Panc1 (cell line): ENCODE results near the gene MEP1A. TPM values are rescaled to one million over a fixed set of nuclear protein-coding genes. Genes with fewer than 3 reads are reported as not detected.

Experiments
- ATAC-seq: fragments of 200-7000 bp; cut with Tn5 transposase; 2 replicates; pipeline ENCODE4 v1.9.1; 2020; ENCODE audit warnings: mild to moderate bottlenecking, moderate library complexity
- BruUV-seq: library from RNA; stranded (reverse); fragments of 400-500 nt; replicated peaks from 2 replicates; lab custom pipeline; 2021; lab: Mats Ljungman, UMichigan
- CTCF ChIA-PET: fragments of 300-600 bp; sonication (Branson Sonifier 250); formaldehyde crosslinking; loops from one replicate; lab custom pipeline; 2022; ENCODE audit warnings: antibody characterized with exemption; lab: Charles Lee
- POLR2A ChIA-PET: fragments of 300-600 bp; sonication (Branson Sonifier 250); formaldehyde crosslinking; loops from one replicate; lab custom pipeline; 2022; ENCODE audit warnings: antibody characterized with exemption; lab: Charles Lee
- DNase-seq: peaks from one replicate; pipeline ENCODE4 v3.0.0-alpha.2; 2010; ENCODE audit warnings: low read depth, low spot score
- H3K27ac ChIP-seq: 2 replicates; pipeline ENCODE4 v1.5.1; 2011; ENCODE audit warnings: mild to moderate bottlenecking, low read length, inconsistent platforms
- H3K27me3 ChIP-seq: fragments of 200-500 bp; sonication (Bioruptor generic); 2 replicates; pipeline ENCODE4 v1.6.0; 2014; ENCODE audit warnings: low read length, inconsistent platforms; ENCODE audit not compliant: control insufficient read depth, insufficient read depth
- H3K36me3 ChIP-seq: fragments of 200-500 bp; sonication (Bioruptor generic); 2 replicates; pipeline ENCODE4 v1.5.1; 2014; ENCODE audit warnings: inconsistent platforms, mild to moderate bottlenecking, low read length, moderate library complexity; ENCODE audit not compliant: control insufficient read depth, insufficient read depth
- H3K4me1 ChIP-seq: 2 replicates; pipeline ENCODE4 v1.5.1; 2011; ENCODE audit warnings: inconsistent platforms, mild to moderate bottlenecking, low read length, moderate library complexity; ENCODE audit not compliant: control insufficient read depth, insufficient read depth
- H3K4me3 ChIP-seq, 2 experiments: 2 replicates each; pipeline ENCODE4 v1.5.1; 2011 to 2012; ENCODE audit warnings: low read depth in 2 of 2, low read length in 2 of 2, mild to moderate bottlenecking in 2 of 2, inconsistent platforms in 1 of 2, moderate library complexity in 1 of 2
- H3K9me3 ChIP-seq: fragments of 200-500 bp; sonication (Bioruptor generic); 2 replicates; pipeline ENCODE4 v1.5.1; 2014; ENCODE audit warnings: low read depth, mild to moderate bottlenecking, inconsistent platforms, low read length, moderate library complexity; ENCODE audit not compliant: control insufficient read depth, insufficient read depth
- POLR2AphosphoS5 ChIP-seq: IDR thresholded peaks from 2 replicates; pipeline ENCODE4 v1.6.1; 2012; ENCODE audit warnings: mild to moderate bottlenecking, low read depth, low read length, moderate library complexity
- REST ChIP-seq, 2 experiments: IDR thresholded peaks; 2 replicates each; pipeline ENCODE4 v1.6.1; 2011 to 2012; ENCODE audit warnings: low read depth in 2 of 2, control low read depth in 1 of 2, low read length in 1 of 2, mild to moderate bottlenecking in 1 of 2, moderate library complexity in 1 of 2; ENCODE audit not compliant: insufficient read depth in 1 of 2
- SIN3A ChIP-seq: IDR thresholded peaks from 2 replicates; pipeline ENCODE4 v1.6.1; 2012; ENCODE audit warnings: low read depth, mild to moderate bottlenecking, low read length, moderate library complexity, borderline replicate concordance; ENCODE audit not compliant: insufficient read depth
- TCF7L2 ChIP-seq: IDR thresholded peaks from 2 replicates; pipeline ENCODE4 v1.6.1; 2011; ENCODE audit warnings: mild to moderate bottlenecking, low read depth, low read length, inconsistent platforms
- in situ Hi-C: cut with HindIII; loops from 2 replicates; pipeline ENCODE4 v1.10.0; 2016; ENCODE audit warnings: low sequenced_read_pairs, low pct_unique_long_range_greater_than_20kb
- intact Hi-C: fragments of 100-400 bp; cut with micrococcal nuclease; formaldehyde crosslinking; loops from one replicate; pipeline ENCODE4 v1.10.0; 2022; ENCODE audit not compliant: unreplicated experiment
- total RNA-seq: library from RNA; stranded (reverse); gene quantifications from one replicate; pipeline ENCODE4 v1.2.1, GENCODE V29; 2021; ENCODE audit not compliant: unreplicated experiment
- TF ChIP-seq, protein P1 (sequence below): fragments of 450-650 bp; IDR thresholded peaks from 2 replicates; pipeline ENCODE4 v1.5.1; 2017; ENCODE audit warnings: mild to moderate bottlenecking

The MEP1A gene
- total RNA-seq, 1 experiment from 2014 or later, result not detected

GRCh38 chr6:46789434-46790354, 3.5 kb upstream of the MEP1A start:
- no peak overlapping the region for H3K27ac ChIP-seq
- BruUV-seq, result no TSS peak
- DNase-seq, result no peak
- H3K27me3 ChIP-seq, result no peaks in the 10 kb centered on the region
- TF ChIP-seq REST (IDR thresholded peaks at IDR 0.05; ENCODE audit: insufficient read depth in 1 of 2, low read depth in 2 of 2, low read length in 1 of 2), result no peak
- no peak for TF ChIP-seq POLR2AphosphoS5
- no peak for TF ChIP-seq SIN3A
- TF ChIP-seq TCF7L2, result no peak
- TF ChIP-seq, protein P1, sequence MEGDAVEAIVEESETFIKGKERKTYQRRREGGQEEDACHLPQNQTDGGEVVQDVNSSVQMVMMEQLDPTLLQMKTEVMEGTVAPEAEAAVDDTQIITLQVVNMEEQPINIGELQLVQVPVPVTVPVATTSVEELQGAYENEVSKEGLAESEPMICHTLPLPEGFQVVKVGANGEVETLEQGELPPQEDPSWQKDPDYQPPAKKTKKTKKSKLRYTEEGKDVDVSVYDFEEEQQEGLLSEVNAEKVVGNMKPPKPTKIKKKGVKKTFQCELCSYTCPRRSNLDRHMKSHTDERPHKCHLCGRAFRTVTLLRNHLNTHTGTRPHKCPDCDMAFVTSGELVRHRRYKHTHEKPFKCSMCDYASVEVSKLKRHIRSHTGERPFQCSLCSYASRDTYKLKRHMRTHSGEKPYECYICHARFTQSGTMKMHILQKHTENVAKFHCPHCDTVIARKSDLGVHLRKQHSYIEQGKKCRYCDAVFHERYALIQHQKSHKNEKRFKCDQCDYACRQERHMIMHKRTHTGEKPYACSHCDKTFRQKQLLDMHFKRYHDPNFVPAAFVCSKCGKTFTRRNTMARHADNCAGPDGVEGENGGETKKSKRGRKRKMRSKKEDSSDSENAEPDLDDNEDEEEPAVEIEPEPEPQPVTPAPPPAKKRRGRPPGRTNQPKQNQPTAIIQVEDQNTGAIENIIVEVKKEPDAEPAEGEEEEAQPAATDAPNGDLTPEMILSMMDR, result no peak
- POLR2A ChIA-PET, result no interaction called here
- CTCF ChIA-PET, result no interaction called here
- no peaks in the 10 kb centered on the region for H3K9me3 ChIP-seq
- ATAC-seq, result no peak
- H3K36me3 ChIP-seq, result no peaks in the 10 kb centered on the region
- intact Hi-C loops (no loop called here), in situ Hi-C loops (no loop called here)
- no peak overlapping the region for H3K4me3 ChIP-seq
- H3K4me1 ChIP-seq, result no peaks in the 10 kb centered on the region

DNA sequence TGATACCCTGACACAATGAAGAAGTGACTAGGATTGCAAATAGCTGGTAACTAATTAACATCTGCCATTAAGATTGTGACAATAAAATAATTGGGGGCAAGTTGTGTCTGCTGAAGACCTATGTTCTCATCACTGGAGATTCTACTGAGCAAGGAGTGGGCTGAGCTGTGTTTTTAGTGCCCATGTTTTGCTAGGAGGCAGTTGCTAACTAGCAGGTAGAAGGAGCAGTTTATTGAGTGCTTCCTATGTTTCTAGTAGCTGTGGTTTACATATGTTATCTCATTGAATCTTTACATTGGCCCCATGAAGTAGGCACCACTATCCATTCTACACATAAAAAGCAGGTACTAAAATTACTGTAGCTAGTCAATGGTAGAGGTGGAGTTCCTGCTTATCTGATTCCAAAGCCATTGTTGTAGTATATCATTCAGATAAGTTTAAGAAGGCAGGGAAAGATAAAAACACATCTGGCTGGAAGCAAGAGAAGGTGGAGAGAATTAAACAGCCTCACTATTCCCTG, 2.8 kb upstream of the MEP1A start:
- DNase-seq (no peak), ATAC-seq (no peak)
- Histone ChIP-seq H3K4me1 (no peaks in the 10 kb centered on the region), H3K4me3 (no peak overlapping the region), H3K9me3 (no peaks in the 10 kb centered on the region), H3K27ac (no peak overlapping the region), H3K27me3 (no peaks in the 10 kb centered on the region), H3K36me3 (no peaks in the 10 kb centered on the region)
- no TSS peak for BruUV-seq
- CTCF ChIA-PET, result no interaction called here
- TF ChIP-seq POLR2AphosphoS5 (no peak), REST (IDR thresholded peaks at IDR 0.05; ENCODE audit: insufficient read depth in 1 of 2, low read depth in 2 of 2, low read length in 1 of 2) (no peak), SIN3A (no peak), TCF7L2 (no peak)
- TF ChIP-seq, protein P1, result no peak
- intact Hi-C loops (no loop called here), in situ Hi-C loops (no loop called here)
- POLR2A ChIA-PET, result no interaction called here
